HG03575 (cell line): ENCODE results near the gene ASXL2.
"Not testable (repeated sequence)": the region's sequence is repeated elsewhere in the genome, so short reads cannot be mapped to it uniquely, and the experiment has no call there.

Experiments
- ATAC-seq: cut with Tn5 transposase; IDR thresholded peaks from one replicate; pipeline ENCODE4 v1.9.1; 2021; ENCODE audit not compliant: unreplicated experiment, insufficient number of reproducible peaks, low FRiP score; ENCODE audit errors: extremely low read depth

Gene ASXL2

GRCh38 chr2:25710750-25711149, 167.5 kb downstream of the ASXL2 start:
- ATAC-seq, result no peak

DNA sequence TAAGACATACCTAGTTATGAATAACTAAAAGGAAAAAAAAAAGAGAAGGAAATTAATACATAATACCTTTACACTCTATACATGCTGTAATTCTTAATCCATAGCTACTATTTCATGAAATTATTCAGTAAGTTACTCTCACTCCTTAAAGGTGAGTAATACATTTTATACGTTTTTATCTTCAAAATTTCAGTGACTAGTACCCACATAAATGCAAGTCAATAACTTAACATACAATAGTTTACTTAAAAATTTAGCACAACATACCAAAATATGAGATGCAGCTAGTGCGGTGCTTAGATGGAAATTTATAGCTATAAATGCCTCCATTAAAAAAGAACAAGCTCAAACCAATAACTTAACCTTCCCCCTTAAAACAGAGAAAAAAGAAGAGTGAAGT, 168.9 kb downstream of the ASXL2 start:
- ATAC-seq, result no peak

DNA sequence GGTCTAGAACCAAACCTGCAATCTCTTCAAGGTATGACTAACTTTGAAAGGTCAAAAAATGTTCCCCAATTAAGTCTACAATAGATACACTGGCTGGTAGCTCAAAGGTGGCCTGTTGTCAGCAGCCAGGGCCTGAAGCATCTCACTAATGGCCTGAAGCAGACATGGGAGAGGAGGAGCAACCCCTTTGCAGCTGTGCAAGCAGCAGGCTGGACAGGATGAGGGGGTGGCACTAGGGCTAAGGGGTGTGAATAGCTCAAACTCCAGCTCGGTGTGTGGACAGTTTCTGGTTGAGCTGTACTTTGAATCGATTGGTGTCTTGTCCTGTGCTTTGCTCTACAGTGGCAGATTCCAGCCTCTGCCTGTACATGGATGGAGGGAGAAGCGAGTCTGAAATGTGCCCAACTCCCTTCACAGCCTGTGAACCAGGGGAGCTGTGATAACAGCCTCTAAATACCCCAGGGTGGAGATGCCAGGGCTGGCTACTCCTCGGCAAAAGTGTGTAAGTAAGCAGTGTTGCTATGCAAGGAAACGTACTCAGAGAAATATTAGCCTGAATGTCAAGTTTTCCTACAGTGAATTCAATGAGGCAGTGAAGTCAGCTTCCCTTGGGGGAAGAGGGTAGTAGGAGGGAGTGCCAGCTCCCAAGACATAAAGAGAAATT, 170.2 kb downstream of the ASXL2 start:
- no peak for ATAC-seq

- not testable (repeated sequence) for ATAC-seq
These were observed 172.7 kb downstream of the ASXL2 start for GRCh38 chr2:25705575-25705974.

GRCh38 chr2:25701801-25702200, 176.5 kb downstream of the ASXL2 start:
- ATAC-seq, result no peak

DNA sequence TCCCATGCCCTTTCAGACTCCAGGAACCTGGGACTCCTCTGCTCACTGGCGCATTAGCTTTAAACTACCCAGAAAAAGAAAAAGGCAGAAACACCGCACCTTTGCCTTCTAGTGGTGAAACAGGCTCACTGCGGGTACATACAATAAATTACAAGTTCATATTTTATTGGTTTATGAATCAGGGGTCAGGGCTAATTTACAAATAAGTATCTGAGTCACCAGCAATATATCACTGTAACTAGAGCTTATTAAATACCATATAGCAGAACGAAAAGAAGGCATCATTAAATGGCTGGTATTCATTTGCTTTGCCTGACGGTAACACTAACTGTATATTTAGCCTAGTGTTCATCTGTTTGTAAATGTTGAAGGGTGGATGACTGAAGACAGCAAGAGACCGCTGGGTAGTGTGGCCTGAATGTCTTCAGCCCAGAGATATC, 178.0 kb downstream of the ASXL2 start:
- ATAC-seq, result no peak

DNA sequence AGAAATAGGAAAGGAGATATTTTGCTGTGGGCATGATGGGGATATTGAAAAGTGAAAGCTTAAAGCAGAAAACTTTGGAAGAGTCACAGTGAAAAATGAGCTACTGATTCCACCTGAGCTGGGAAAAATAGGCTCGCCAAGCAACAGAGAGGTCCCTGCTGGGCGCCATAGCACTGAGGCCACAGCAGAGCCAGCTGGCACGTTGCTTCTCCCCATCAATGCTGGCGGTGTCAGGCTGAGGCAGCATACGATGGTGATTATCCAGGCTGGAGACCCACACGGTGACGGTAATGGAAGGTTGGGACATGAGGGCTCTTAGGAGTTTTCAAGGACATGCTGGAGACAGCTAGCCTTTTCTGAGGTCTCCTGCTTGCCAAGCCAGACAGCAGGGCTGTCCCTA, 179.1 kb downstream of the ASXL2 start:
- ATAC-seq, result no peak

GRCh38 chr2:25698752-25699151, 179.5 kb downstream of the ASXL2 start:
- no peak for ATAC-seq

DNA sequence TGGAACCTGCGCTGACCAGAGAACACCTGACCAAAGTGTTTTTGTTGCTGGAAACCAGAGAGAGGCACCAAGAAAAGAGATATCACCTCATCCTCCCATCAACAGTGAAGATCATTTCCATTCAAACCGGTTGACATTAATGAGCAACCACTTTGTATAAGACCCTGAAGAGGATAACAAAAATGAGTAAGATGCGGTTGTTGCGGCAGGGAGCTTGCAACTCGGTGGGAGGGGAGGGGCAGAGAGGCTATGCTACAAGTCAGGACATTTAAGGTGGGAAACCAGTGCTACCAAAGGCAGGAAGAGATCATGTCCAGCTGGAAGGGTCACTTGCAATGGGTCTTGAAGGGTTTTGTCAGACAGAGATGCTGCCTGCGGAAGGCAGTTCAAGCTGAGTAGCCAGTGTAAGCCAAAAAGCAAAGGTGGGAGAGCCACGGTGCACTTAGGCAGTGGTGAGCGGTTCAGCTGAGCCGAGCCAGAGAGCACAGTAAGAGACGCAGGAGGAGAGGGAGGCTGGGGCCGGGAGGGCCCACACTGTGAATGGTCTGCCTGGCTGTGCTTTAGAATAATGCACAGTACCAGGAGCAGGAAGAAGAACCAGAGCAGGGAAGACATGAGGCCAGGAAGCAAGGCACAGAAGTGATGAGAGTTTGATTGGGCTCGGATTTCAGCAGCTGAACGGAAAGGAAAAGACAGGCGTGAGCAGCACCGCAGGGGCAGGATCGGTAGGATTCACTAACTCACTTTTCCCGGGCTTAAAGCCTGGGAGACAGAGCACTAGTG, 180.5 kb downstream of the ASXL2 start:
- no peak for ATAC-seq

- ATAC-seq, result no peak
These were observed 185.4 kb downstream of the ASXL2 start for GRCh38 chr2:25692737-25693445.

GRCh38 chr2:25692143-25692542, 186.1 kb downstream of the ASXL2 start:
- ATAC-seq, result no peak

- no peak for ATAC-seq
These were observed 188.2 kb downstream of the ASXL2 start for GRCh38 chr2:25690058-25690457.

DNA sequence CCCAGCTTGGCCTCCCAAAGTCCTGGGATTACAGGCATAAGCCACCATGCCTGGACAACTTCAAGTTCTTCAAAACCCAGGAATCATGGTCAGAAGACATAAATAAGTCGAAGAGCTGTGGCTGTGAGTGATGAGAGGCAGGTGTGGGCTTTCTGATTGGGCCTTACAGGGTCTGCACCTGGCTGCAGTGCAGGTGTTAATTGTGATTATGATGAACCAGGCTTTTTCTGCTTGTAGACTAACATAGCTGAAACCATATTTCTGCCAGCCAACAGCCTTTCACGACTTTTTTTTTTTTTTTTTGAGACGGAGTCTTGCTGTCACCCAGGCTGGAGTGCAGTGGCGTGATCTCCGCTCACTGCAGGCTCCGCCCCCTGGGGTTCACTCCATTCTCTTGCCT, 190.1 kb downstream of the ASXL2 start:
- no peak for ATAC-seq

DNA sequence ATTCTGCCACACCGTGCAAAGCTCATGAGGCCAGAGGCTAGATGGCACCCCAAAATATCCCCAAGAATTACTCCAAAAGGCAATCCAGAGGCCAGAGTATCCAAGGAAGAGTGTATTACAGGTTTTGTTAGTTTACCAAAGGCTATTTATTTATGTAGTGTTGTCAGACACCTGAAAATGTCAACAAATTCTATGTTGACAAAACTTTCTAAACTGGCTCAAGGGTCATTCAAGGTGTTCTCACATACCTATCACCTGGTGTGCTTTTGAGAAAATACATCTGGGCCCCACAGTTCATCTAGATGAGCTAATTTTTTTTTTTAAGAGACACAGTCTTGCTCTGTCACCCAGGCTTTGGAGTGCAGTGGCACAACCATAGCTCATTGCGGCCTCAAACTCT, 192.5 kb downstream of the ASXL2 start:
- no peak for ATAC-seq

DNA sequence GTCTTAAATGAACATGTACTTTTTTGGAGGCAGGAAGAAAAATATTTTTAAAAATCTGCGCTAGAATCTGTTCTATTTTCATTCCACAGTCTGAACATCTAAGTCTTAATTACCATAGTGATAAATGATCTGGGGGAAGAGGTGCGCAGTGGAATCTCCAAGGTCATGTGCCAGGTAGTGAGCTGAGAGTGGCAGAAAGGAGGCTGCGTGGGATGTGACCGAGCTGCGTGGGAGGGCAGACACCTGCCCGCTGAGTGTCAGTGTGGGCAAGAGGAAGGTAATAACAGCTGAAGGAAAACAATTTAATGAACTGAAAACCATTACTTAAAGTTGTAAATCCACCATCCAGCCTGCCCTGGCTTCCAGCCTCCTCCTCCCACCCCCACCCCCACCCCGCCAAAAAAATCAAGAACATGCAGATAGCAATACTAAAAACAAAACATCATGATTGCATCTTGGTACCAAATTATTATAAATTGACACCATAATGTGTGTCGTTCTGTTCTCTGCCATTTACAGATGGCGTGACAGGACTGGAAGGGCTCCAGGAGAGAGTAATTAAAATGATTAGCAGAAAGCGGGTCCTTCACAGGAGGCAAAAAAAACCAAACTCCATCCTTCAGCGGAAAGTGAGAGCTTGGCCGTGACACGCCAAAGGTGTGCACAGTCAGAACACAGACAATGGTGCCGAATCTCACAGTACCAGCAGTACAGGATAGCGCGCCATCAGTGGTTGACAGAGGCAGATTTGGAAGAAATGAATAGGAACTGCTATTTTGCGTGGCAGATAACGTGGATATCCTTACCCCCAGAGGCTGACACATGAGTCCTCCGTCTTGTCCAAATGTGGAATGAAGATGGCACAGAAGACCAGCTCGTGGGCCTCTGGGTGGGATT, 193.5 kb downstream of the ASXL2 start:
- no peak for ATAC-seq
